ENCODE results near the gene BOD1.
A peak's percentile ranks its signal among the peaks of the same experiment; 100 is the strongest.

The BOD1 gene

DNA sequence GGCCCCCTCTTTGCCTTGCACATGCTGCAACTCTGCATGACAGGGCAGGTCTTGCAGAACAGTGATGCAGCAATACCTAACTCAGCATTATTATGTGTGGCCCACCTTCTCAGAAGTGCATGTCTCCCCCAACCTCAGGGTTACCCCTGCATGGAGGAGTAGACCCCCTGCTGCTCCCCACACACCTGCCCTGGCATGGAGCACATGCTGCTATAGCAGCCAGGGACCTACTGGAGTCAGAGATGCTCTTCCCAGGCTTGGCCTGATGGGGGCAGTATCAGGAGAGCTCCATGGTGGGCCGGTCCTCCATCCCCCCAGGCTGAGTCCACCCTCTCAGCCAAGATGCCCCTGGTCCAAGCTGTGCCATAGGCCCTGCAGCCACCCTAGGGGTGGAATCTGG is 13.2 kb upstream of the BOD1 start:
- H3K9me3 ChIP-seq (ENCODE audit: control insufficient read depth, insufficient read depth, low read length), result no peaks in the 10 kb centered on the region
- no peak overlapping the region for H3K9ac ChIP-seq (ENCODE audit: low read depth, low read length)
- H3K4me1 ChIP-seq (ENCODE audit: insufficient read depth, low read length), result peaks cover 18% of the 10 kb centered on the region; the same call in 1 of the 2 replicates
- H3K36me3 ChIP-seq (ENCODE audit: insufficient read depth, low read length), result no peaks in the 10 kb centered on the region

DNA sequence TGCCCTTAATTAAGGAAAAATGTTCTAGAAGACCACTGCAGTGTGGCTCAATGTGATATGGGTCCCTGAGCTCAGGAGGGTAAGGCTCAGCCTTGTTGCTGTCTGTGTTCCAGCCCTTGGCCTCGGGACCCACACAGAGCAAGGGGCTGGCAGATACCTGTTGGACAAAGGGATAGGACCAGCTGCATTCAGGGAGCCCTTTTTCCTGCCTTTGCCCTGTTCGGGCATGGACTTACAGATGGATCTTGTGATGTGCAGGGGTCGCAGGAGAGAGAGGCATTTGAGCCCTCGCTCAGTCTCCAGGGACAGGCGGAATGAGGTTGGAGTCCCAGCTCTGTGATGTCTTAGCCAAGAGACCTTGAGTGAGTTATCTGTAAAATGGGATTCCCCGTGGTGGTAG is 12.1 kb upstream of the BOD1 start:
- Histone ChIP-seq H3K9ac (ENCODE audit: low read depth, low read length) (no peak overlapping the region), H3K36me3 (ENCODE audit: insufficient read depth, low read length) (no peaks in the 10 kb centered on the region), H3K9me3 (ENCODE audit: control insufficient read depth, insufficient read depth, low read length) (no peaks in the 10 kb centered on the region), H3K4me1 (ENCODE audit: insufficient read depth, low read length) (peaks cover 18% of the 10 kb centered on the region; the same call in 1 of the 2 replicates)

DNA sequence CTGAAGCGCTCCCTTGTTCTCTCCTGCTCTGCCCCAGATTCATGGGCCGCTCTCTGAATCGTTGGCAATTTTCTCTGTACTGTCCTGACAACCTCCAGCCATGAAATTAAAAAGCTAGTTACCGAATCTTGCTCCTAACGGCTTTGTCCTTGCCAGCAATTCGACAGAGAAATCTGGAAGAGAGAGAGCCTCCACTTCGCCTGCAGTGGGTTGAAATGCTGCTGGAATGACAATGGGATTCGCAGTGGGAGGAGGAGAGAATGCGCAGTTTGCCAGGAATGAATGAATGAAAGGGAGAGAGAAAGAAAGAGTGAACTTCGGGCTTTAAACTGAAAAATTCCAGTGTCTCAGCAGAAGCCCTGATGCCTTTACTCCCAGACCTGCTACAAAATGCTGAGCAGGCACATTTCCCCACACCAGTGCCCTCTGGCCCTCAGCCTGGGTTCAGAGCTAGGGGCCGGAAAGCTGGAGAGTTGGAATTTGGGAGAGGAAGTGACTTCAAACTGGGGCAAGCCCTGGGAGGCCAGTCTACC is 11.5 kb upstream of the BOD1 start:
- H3K9ac ChIP-seq (ENCODE audit: low read depth, low read length), result peak overlapping the region; percentile 8; the same call in 1 of the 2 replicates
- H3K4me1 ChIP-seq (ENCODE audit: insufficient read depth, low read length), result peaks cover 18% of the 10 kb centered on the region; the same call in 1 of the 2 replicates
- H3K9me3 ChIP-seq (ENCODE audit: control insufficient read depth, insufficient read depth, low read length), result no peaks in the 10 kb centered on the region
- H3K36me3 ChIP-seq (ENCODE audit: insufficient read depth, low read length), result no peaks in the 10 kb centered on the region

DNA sequence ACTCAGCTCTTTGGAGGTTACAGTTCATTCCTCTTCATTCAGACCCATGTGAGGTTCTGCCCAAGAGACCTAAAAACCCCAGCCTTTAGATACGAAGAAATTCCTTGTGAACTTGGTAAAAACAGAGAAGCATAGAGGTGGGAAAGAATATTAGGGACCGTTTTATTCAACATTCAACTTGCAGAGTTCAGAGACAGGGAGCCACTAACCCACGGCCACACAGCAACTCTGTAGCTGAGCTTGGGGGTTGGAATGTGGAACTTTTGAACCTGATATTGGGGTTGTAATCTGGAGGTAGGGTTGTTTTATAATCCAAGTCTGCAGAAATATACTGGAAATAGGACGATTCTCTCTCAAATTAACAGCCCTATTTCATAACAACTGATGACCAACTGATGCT is 10.8 kb upstream of the BOD1 start:
- Histone ChIP-seq H3K9ac (ENCODE audit: low read depth, low read length) (peak overlapping the region; percentile 8; the same call in 1 of the 2 replicates), H3K36me3 (ENCODE audit: insufficient read depth, low read length) (no peaks in the 10 kb centered on the region), H3K4me1 (ENCODE audit: insufficient read depth, low read length) (peaks cover 18% of the 10 kb centered on the region; the same call in 1 of the 2 replicates), H3K9me3 (ENCODE audit: control insufficient read depth, insufficient read depth, low read length) (no peaks in the 10 kb centered on the region)

DNA sequence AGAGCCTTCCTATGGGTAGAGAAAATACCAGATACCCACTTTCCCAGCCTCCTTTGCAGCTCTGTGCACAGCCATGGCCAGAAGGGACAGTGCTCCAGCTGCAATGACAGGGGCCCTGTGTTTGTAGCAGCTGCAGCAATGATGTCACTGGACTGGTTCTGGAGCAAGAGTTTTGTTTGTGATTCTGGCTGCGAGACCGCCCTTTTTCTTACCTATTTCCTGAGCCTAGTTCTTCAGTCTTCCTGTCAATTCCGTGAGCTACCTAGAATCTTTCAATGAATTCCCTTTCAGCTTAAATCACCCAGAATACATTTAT is 10.0 kb upstream of the BOD1 start:
- Histone ChIP-seq H3K36me3 (ENCODE audit: insufficient read depth, low read length) (no peaks in the 10 kb centered on the region), H3K4me1 (ENCODE audit: insufficient read depth, low read length) (peaks cover 18% of the 10 kb centered on the region; the same call in 1 of the 2 replicates), H3K9ac (ENCODE audit: low read depth, low read length) (no peak overlapping the region), H3K9me3 (ENCODE audit: control insufficient read depth, insufficient read depth, low read length) (no peaks in the 10 kb centered on the region)

DNA sequence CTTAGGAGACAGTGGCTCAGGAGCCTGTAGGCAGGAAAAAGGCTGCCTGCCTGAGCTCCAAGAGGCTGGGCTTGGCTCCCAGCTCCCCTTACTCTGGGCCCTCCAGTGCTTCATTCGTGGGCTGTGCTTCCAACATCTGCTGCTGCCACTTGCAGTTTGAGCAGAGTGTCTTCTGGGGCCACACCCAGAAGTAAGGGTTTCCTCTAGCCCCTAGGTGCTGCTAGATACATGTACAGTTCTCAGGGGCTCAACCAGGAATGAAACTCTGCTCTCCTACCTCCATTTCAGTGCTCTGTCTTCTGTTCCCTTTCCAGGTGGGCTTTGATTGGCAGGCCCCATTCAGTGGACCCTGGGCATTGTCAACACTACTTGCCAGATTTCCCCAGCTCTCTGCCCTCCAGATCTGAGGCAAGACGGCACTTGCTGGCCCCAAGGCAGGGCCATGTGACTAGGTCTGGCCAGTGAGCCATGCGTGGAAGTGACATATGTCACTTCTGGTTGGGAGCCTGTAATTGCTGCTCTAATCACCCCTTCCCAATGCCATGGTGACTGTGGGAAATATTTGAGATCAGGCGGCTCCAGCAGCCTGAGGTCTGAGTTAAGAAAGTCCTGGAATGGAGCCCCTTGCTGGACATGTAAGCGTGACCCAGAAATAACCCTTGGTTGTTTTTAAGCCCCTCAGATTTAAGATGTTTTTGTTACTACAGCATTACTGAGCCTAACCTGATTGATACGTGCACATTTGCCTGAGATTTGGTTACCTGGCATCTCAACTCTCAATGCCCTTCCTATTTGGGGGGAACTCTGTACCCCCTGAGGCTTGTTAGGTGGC is 9.4 kb upstream of the BOD1 start:
- Histone ChIP-seq H3K9me3 (ENCODE audit: control insufficient read depth, insufficient read depth, low read length) (no peaks in the 10 kb centered on the region), H3K4me1 (ENCODE audit: insufficient read depth, low read length) (peaks cover 18% of the 10 kb centered on the region; the same call in 1 of the 2 replicates), H3K9ac (ENCODE audit: low read depth, low read length) (no peak overlapping the region), H3K36me3 (ENCODE audit: insufficient read depth, low read length) (no peaks in the 10 kb centered on the region)

DNA sequence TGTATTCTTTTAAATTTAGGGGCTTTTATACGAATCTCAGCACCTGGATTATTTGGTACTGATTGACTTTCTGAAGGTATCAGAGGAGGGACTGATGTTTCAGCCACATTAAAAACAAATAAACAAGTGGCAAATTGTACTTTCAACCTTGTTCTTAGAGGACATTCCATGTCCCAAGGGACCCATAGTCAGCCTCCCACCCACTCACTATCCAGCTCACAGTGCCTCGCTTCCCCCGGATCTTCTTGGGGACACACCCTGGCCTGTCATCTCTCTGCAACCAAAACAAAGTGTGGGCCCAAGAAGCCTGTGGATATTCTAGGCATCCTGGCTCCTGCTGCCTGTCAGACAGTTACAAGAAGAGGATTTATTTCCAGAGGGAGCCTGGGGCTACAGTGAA is 8.8 kb upstream of the BOD1 start:
- Histone ChIP-seq H3K36me3 (ENCODE audit: insufficient read depth, low read length) (no peaks in the 10 kb centered on the region), H3K9ac (ENCODE audit: low read depth, low read length) (no peak overlapping the region), H3K4me1 (ENCODE audit: insufficient read depth, low read length) (peaks cover 18% of the 10 kb centered on the region; the same call in 1 of the 2 replicates), H3K9me3 (ENCODE audit: control insufficient read depth, insufficient read depth, low read length) (no peaks in the 10 kb centered on the region)

DNA sequence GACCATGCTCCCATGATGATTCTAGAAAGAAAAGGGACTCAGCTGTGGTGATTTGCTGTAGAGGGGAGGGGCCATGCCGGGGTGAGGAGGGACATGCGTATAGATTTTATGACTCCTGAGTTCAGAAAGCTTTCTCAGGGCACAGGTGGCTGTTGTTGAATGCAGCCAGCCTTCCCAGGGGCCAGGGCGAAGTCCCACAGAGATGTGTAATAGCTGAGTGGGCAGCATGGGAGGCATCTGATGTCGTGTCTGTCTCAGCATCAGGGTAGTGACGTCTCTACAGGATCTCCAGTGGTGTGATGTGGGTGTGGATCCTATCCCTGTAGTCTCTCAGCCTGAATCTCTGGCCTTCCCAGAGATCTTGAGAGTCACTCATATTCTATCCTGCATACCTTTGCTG is 7.8 kb upstream of the BOD1 start:
- H3K4me1 ChIP-seq (ENCODE audit: insufficient read depth, low read length), result peaks cover 18% of the 10 kb centered on the region; the same call in 1 of the 2 replicates
- no peaks in the 10 kb centered on the region for H3K9me3 ChIP-seq (ENCODE audit: control insufficient read depth, insufficient read depth, low read length)
- H3K9ac ChIP-seq (ENCODE audit: low read depth, low read length), result no peak overlapping the region
- H3K36me3 ChIP-seq (ENCODE audit: insufficient read depth, low read length), result no peaks in the 10 kb centered on the region

DNA sequence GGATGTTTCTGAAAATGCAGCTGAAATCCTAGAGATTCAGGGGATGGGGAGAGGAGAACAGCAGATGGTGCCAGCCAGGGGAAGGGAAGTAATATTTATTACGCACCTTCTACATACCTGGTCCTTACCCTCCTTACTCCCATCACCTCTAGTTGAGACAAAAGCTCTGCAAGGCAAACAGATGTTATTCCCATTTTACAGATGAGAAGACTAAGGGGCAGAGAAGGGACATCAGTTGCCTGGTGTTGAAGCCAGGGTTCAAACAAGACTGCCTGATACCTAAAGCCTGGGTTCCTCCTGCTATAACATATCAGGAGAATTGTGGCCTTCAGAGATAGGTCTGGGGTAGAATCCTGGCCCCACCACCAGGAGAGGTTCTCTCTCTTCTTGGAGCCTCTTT is 7.3 kb upstream of the BOD1 start:
- no peaks in the 10 kb centered on the region for H3K9me3 ChIP-seq (ENCODE audit: control insufficient read depth, insufficient read depth, low read length)
- peaks cover 18% of the 10 kb centered on the region; the same call in 1 of the 2 replicates for H3K4me1 ChIP-seq (ENCODE audit: insufficient read depth, low read length)
- no peaks in the 10 kb centered on the region for H3K36me3 ChIP-seq (ENCODE audit: insufficient read depth, low read length)
- no peak overlapping the region for H3K9ac ChIP-seq (ENCODE audit: low read depth, low read length)

DNA sequence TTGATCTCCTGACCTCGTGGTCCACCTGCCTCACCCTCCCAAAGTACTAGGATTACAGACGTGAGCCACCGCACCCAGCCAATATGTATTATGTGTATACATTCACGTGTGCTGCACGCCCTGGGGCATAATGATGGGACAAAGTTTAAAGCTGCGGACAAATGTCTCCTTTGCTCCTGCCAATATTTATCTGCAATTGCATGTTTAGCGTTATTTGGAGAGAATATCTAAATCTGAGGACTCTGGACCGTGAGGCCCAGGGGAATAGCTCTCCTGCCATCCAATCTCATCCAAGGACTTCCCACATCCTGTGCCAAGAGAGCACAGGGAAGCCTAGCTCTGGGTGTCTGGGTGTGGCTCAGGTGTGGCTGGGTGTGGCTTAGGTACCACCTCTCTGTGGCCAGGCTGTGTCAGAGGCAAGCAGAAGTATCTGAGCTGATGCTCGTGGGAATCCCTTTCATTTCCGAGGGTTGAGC is 6.9 kb upstream of the BOD1 start:
- H3K9me3 ChIP-seq (ENCODE audit: control insufficient read depth, insufficient read depth, low read length), result no peaks in the 10 kb centered on the region
- peaks cover 15% of the 10 kb centered on the region; the same call in 1 of the 2 replicates for H3K4me1 ChIP-seq (ENCODE audit: insufficient read depth, low read length)
- H3K9ac ChIP-seq (ENCODE audit: low read depth, low read length), result no peak overlapping the region
- H3K36me3 ChIP-seq (ENCODE audit: insufficient read depth, low read length), result no peaks in the 10 kb centered on the region

DNA sequence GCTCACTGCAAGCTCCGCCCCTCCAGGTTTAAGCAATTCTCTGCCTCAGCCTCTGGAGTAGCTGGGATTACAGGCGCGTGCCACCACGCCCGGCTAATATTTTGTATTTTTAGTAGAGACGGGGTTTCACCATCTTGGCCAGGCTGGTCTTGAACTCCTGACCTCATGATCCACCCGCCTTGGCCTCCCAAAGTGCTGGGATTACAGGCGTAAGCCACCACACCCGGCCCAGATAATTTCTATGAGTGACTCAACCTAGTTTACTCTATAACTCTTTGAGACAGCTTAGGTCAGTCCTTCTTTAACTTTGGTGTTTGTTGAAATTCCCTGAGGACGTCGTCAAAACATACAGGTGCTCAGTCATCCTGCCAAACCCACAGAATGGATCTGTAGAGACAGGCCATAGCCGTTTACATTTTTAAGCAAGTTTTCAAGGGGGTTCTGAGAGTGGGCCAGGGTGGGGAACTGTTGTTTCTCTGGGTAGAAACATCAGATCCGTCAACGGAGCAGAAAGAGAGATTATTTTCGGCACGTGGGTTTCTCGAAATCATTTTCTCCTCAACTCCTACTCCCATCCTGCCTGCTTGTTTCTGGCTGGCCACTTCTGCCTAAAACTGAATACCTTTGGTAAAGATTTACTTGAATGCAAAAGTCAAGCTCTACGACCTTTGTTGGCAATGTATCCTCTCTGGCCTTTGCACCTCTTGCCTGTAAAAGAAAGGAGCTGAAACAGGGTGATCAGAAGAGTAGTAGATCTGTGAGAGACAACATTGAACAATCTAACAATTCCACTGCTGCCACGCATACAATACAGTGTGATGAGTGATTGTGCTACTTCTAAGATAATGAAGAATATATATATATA is 6.0 kb upstream of the BOD1 start:
- H3K9ac ChIP-seq (ENCODE audit: low read depth, low read length), result no peak overlapping the region

DNA sequence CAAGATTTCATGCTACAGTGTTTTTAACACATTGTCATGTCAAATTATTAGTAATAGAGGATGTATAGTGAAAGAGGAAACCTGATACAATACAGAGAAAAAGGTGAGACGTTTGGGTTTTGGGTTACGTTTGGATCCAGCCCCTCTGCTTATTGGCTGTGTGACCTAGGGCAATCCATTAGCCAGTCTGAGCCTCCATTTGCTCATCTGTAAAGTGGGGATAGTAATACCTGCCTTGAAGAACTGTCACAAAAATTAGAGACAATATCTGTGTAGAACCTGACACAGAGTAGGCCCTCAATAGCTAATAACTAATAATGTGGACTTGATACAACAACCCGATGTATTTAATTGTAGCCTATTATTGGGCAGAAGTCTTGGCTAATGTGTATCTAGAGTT is 4.3 kb upstream of the BOD1 start:
- no peaks in the 10 kb centered on the region for H3K9me3 ChIP-seq (ENCODE audit: control insufficient read depth, insufficient read depth, low read length)
- H3K36me3 ChIP-seq (ENCODE audit: insufficient read depth, low read length), result no peaks in the 10 kb centered on the region
- no peak overlapping the region for H3K9ac ChIP-seq (ENCODE audit: low read depth, low read length)
- no peaks in the 10 kb centered on the region; the same call in 1 of the 2 replicates for H3K4me1 ChIP-seq (ENCODE audit: insufficient read depth, low read length)

More for the DNA sequence above, 6.0 kb upstream of the BOD1 start:
- H3K9me3 ChIP-seq (ENCODE audit: control insufficient read depth, insufficient read depth, low read length), result no peaks in the 10 kb centered on the region
- H3K36me3 ChIP-seq (ENCODE audit: insufficient read depth, low read length), result no peaks in the 10 kb centered on the region
- peaks cover 6% of the 10 kb centered on the region; the same call in 1 of the 2 replicates for H3K4me1 ChIP-seq (ENCODE audit: insufficient read depth, low read length)

DNA sequence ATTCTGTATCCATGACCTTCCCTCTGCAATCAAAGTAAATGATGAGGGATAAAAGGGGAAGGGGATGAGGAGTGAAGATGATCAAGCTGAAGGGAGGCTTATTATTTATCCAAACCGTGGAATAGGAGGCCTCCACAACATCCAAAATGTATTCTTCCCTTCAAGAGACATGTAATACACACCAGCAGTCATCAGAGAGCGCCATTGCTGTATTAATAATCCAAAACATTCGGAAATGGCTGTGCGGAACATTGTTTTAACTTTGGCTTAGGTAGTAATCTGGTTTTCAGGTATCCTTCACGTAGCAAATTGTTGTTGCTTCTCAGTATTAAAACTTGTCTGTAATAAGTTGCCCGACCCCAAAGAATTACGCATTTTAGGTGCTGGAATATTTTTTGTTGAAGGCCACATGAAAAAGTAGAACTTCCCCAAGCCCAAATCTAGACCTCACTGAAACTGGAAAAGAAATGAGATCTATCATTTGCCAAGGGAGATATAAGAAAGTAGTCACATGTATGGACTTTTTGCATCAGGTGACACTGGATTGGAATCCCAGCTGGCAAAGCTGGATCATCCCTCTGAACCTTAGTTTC is 2.6 kb upstream of the BOD1 start:
- H3K9me3 ChIP-seq (ENCODE audit: control insufficient read depth, insufficient read depth, low read length), result no peaks in the 10 kb centered on the region
- H3K4me1 ChIP-seq (ENCODE audit: insufficient read depth, low read length), result peaks cover 10% of the 10 kb centered on the region; the same call in 1 of the 2 replicates
- H3K9ac ChIP-seq (ENCODE audit: low read depth, low read length), result no peak overlapping the region
- H3K36me3 ChIP-seq (ENCODE audit: insufficient read depth, low read length), result no peaks in the 10 kb centered on the region

Measured in ES-I3 (cell line).